Esophagus muscularis mucosa (tissue), 3 donors: ENCODE measurements around the gene NALCN.

Source experiments
- CTCF ChIP-seq, 3 experiments: fragments of 200-600 bp in 2 of 3; fragments of 450-650 bp in 1 of 3; sonication (generic) in 2 of 3; IDR thresholded peaks; one replicate each; pipeline ENCODE4 v1.5.1; 2017 to 2019; ENCODE audit warnings: antibody characterized with exemption in 3 of 3, mild to moderate bottlenecking in 2 of 3, moderate library complexity in 1 of 3
- POLR2A ChIP-seq: fragments of 450-650 bp; IDR thresholded peaks from one replicate; pipeline ENCODE4 v1.6.1; 2017; ENCODE audit warnings: antibody characterized with exemption, moderate library complexity, mild to moderate bottlenecking, low read depth

GRCh38 chr13:101109005-101109404 lies 307.3 kb downstream of the NALCN start:
- TF ChIP-seq CTCF (IDR thresholded peaks at IDR 0.05) (no peak), POLR2A (no peak)
